Pancreas (tissue), 10 donors: ENCODE data around the gene ANKRD44. TPM values are rescaled to one million over a fixed set of nuclear protein-coding genes. Genes with fewer than 3 reads are reported as not detected.

ENCODE experiments used
- ATAC-seq, 4 donors: fragments of 200-7000 bp; cut with Tn5 transposase; one replicate each; pipeline versions ENCODE4 v1.8.0 to v1.9.1; 2020; ENCODE audit warnings: mild to moderate bottlenecking in 4 of 4, moderate library complexity in 4 of 4
- DNase-seq, 6 donors: peaks; one replicate each; pipeline ENCODE4 v3.0.0-alpha.2; 2020
- FAIRE-seq: peaks from 2 replicates; lab custom pipeline; 2012; peaks lifted over from hg19 to GRCh38; lab: Jason Lieb, UNC
- H3K27ac ChIP-seq, 4 donors: fragments of 200-600 bp; sonication (generic); 1 replicate in 3 of 4; 2 replicates in 1 of 4; pipeline versions ENCODE4 v1.5.0 to v1.8.0; 2020
- H3K27me3 ChIP-seq, 4 donors: fragments of 200-600 bp; one replicate each; pipeline ENCODE4 v1.8.0; 2021
- H3K36me3 ChIP-seq, 3 donors: fragments of 200-600 bp; sonication (generic) in 1 of 3; one replicate each; pipeline versions ENCODE4 v1.5.0 to v1.8.0; 2020 to 2021
- H3K4me1 ChIP-seq, 3 donors: fragments of 200-600 bp; one replicate each; pipeline ENCODE4 v1.8.0; 2021
- H3K4me3 ChIP-seq, 4 donors: fragments of 200-600 bp; sonication (generic) in 2 of 4; one replicate each; pipeline versions ENCODE4 v1.5.0 to v1.8.0; 2020 to 2021
- H3K9me3 ChIP-seq, 4 donors: fragments of 200-600 bp; one replicate each; pipeline ENCODE4 v1.8.0; 2021
- CTCF ChIP-seq, 4 donors: fragments of 200-600 bp; sonication (generic) in 3 of 4; IDR thresholded peaks; one replicate each; pipeline versions ENCODE4 v1.5.0 to v1.8.0; 2021; ENCODE audit warnings: antibody characterized with exemption in 4 of 4
- WGBS, 2 donors: extraction: QIAGEN DNeasy Blood & Tissue Kit; methylation state at CpG; one replicate each; pipeline ENCODE4 v1.1.7; 2013; 5-methylcytosine and 5-hydroxymethylcytosine counted together
- intact Hi-C, 3 donors: fragments of 100-400 bp; cut with DNase I; formaldehyde crosslinking; loops; one replicate each; pipeline versions ENCODE4 v1.11.1 to v1.14.2; 2022
- polyA plus RNA-seq, 2 donors: library from polyadenylated mRNA; stranded (reverse); fragments of 200-250 nt; gene quantifications; one replicate each; pipeline ENCODE4 v1.2.3, GENCODE V29; 2013
- total RNA-seq, 6 donors: library from RNA; stranded (reverse); fragmentation: NEBNext Ultra II Directional in 4 of 6; extraction: Animal tissue kit (Norgen Biotek cat#: 25700) in 4 of 6; gene quantifications; one replicate each; pipeline versions ENCODE4 v1.2.1 to v1.2.4, GENCODE V29; 2021 to 2023
- donor health status: healthy with polysubstance abuse.
- donor health status: DM: no; HTN: no; CAD: no; lungs with moderate emphysema.
- donor health status: DM: no; HTN: no; CAD: no.
- donor health status: control.
- donor health status: control.
- donor health status: Bipolar disorder and iron deficiency.
- donor health status: DM: yes; HTN: yes; CAD: no.
- donor health status: DM: no; HTN: no; CAD: no.
- donor health status: DM: no; HTN: no; CAD: no.
- donor health status: DM: yes; HTN: yes; CAD: no.

The ANKRD44 gene
- total and polyA plus RNA-seq, 8 donors: 1.9 to 12.5 (median 7.7) TPM

GRCh38 chr2:197280015-197280702 is 30.4 kb downstream of the ANKRD44 start:
- WGBS, 2 donors: 77 to 80% methylated on average over 13 of the region's 13 CpGs
- ATAC-seq: no peak
- Histone ChIP-seq H3K27ac (no peak overlapping the region), H3K4me3 (no peak overlapping the region), H3K9me3 (no peaks in the 10 kb centered on the region), H3K27me3 (no peaks in the 10 kb centered on the region), H3K4me1 (peaks cover 0 to 3% (median 0%) of the 10 kb centered on the region in 3 donors), H3K36me3 (no peaks in the 10 kb centered on the region)
- no peak for DNase-seq
- TF ChIP-seq CTCF (IDR thresholded peaks at IDR 0.05): no peak
- intact Hi-C loops: no loop called here
- FAIRE-seq: no peak

GRCh38 chr2:197278799-197279763 is 31.5 kb downstream of the ANKRD44 start:
- TF ChIP-seq CTCF (IDR thresholded peaks at IDR 0.05): no peak
- DNase-seq (no peak), ATAC-seq (no peak), FAIRE-seq (no peak)
- WGBS, 2 donors: 86 to 87% methylated on average over 12 of the region's 12 CpGs
- Histone ChIP-seq H3K9me3 (no peaks in the 10 kb centered on the region), H3K4me1 (peaks cover 0 to 3% (median 0%) of the 10 kb centered on the region in 3 donors), H3K27ac (no peak overlapping the region), H3K4me3 (no peak overlapping the region), H3K27me3 (no peaks in the 10 kb centered on the region), H3K36me3 (no peaks in the 10 kb centered on the region)
- intact Hi-C loops: no loop called here

DNA sequence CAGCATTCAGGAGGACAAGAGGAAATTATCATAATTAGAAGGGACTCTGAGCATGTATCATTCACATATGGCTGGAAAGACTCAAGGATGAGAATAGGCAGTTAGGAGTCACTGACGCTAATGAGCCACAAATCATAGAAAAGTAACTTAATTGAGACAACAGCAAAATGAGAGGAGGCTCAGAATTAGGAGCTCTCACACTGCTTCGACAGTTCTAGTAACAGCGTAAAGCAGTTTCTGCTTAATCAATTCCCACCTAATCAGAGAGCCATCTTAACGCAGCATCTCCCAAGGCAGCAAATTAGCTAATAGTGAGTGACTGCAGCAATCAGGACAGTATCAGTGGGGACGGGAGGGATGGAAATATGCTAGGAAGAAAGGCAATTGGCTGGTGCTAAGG is 32.8 kb downstream of the ANKRD44 start:
- Histone ChIP-seq H3K36me3 (no peaks in the 10 kb centered on the region), H3K27ac (no peak overlapping the region), H3K27me3 (no peaks in the 10 kb centered on the region), H3K9me3 (no peaks in the 10 kb centered on the region), H3K4me3 (no peak overlapping the region), H3K4me1 (peaks cover 3 to 7% (median 5%) of the 10 kb centered on the region in 3 donors)
- no peak for ATAC-seq
- no peak for DNase-seq
- FAIRE-seq: no peak
- intact Hi-C loops: no loop called here
- no peak for TF ChIP-seq CTCF (IDR thresholded peaks at IDR 0.05)
- WGBS, 2 donors: 76 to 85% methylated on average over 5 of the region's 5 CpGs

DNA sequence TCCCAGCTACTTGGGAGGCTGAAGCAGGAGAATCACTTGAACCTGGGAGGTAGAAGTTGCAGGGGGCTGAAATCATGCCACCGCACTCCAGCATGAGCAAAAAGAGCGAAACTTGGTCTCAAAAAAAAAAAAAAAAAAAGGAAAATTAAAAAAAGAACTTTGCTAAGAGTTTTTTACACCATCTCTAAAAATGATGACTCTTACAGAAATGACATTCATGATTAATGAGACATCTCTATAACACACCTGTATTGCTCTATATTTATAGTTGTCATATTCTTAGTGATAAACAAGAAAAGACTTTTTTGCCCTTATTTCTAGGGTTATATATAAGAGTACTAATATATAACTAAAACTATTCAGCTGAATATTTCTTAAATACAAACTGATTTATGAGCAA is 34.4 kb downstream of the ANKRD44 start:
- no peak for ATAC-seq
- DNase-seq: no peak
- FAIRE-seq: no peak
- Histone ChIP-seq H3K27ac (no peak overlapping the region), H3K36me3 (no peaks in the 10 kb centered on the region), H3K9me3 (no peaks in the 10 kb centered on the region), H3K4me3 (no peak overlapping the region), H3K4me1 (peaks cover 3 to 5% (median 4%) of the 10 kb centered on the region in 3 donors), H3K27me3 (no peaks in the 10 kb centered on the region)
- 97 to 100% methylated on average over 2 of the region's 2 CpGs for WGBS, 2 donors
- no peak for TF ChIP-seq CTCF (IDR thresholded peaks at IDR 0.05)
- intact Hi-C loops: no loop called here
